Body of pancreas (tissue), 4 donors: ENCODE data around the gene ZCCHC7.

Experiments used
- POLR2A ChIP-seq, 3 donors: fragments of 450-650 bp; IDR thresholded peaks; one replicate each; pipeline ENCODE4 v1.6.1; 2016; ENCODE audit warnings: antibody characterized with exemption in 3 of 3, mild to moderate bottlenecking in 2 of 3
- TF ChIP-seq, protein P1 (sequence below), 7 experiments: fragments of 450-650 bp in 4 of 7; fragments of 200-600 bp in 3 of 7; sonication (generic) in 3 of 7; IDR thresholded peaks; one replicate each; pipeline ENCODE4 v1.5.1; 2016 to 2019; ENCODE audit warnings: antibody characterized with exemption in 7 of 7

DNA sequence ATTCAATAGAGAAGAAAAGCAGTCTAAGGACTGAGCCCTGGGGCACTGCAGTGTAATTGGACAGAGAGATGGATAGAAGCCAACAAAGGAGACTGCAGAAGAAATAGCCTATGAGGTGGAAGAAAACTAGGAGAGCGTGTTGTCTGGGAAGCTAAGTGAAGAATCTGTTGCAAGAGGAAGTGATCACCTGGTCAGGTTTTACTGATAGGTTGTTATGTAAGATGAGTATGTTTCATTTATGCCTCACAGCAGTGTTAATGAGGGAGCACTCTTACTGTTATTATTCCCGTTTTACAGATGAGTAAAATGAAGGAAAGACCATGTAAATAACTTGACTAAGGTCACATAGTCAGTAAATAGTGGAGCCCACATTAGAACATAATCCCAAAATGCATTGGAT lies 222.1 kb downstream of the ZCCHC7 start:
- no peak for TF ChIP-seq POLR2A (IDR thresholded peaks at IDR 0.05)
- TF ChIP-seq, protein P1, sequence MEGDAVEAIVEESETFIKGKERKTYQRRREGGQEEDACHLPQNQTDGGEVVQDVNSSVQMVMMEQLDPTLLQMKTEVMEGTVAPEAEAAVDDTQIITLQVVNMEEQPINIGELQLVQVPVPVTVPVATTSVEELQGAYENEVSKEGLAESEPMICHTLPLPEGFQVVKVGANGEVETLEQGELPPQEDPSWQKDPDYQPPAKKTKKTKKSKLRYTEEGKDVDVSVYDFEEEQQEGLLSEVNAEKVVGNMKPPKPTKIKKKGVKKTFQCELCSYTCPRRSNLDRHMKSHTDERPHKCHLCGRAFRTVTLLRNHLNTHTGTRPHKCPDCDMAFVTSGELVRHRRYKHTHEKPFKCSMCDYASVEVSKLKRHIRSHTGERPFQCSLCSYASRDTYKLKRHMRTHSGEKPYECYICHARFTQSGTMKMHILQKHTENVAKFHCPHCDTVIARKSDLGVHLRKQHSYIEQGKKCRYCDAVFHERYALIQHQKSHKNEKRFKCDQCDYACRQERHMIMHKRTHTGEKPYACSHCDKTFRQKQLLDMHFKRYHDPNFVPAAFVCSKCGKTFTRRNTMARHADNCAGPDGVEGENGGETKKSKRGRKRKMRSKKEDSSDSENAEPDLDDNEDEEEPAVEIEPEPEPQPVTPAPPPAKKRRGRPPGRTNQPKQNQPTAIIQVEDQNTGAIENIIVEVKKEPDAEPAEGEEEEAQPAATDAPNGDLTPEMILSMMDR (IDR thresholded peaks at IDR 0.05), result no peak
